Liver (tissue), 3 donors: ENCODE data around the gene RBM47.

Experiments used
- ATF3 ChIP-seq: IDR thresholded peaks from 2 replicates; pipeline ENCODE4 v1.6.1; 2016; ENCODE audit warnings: antibody characterized with exemption
- FOXA1 ChIP-seq: IDR thresholded peaks from 2 replicates; pipeline ENCODE4 v1.6.1; 2016; ENCODE audit warnings: antibody characterized with exemption
- JUND ChIP-seq, 2 donors: IDR thresholded peaks; 2 replicates each; pipeline ENCODE4 v1.6.1; 2016; ENCODE audit warnings: antibody characterized with exemption in 2 of 2
- RAD21 ChIP-seq, 2 donors: IDR thresholded peaks; 2 replicates each; pipeline ENCODE4 v1.6.1; 2016; ENCODE audit warnings: antibody characterized with exemption in 2 of 2, mild to moderate bottlenecking in 2 of 2
- REST ChIP-seq: IDR thresholded peaks from 2 replicates; pipeline ENCODE4 v1.6.1; 2016; ENCODE audit warnings: antibody characterized with exemption, mild to moderate bottlenecking
- RXRA ChIP-seq, 2 donors: IDR thresholded peaks; 2 replicates each; pipeline ENCODE4 v1.6.1; 2017 to 2018; ENCODE audit warnings: antibody characterized with exemption in 2 of 2, mild to moderate bottlenecking in 1 of 2
- TAF1 ChIP-seq: conservative IDR thresholded peaks from 2 replicates; pipeline ENCODE4 v1.6.1; 2016; ENCODE audit warnings: antibody characterized with exemption, mild to moderate bottlenecking
- YY1 ChIP-seq: IDR thresholded peaks from 2 replicates; pipeline ENCODE4 v1.6.1; 2016; ENCODE audit warnings: antibody characterized with exemption, mild to moderate bottlenecking
- TF ChIP-seq, protein P1 (sequence below): IDR thresholded peaks from 2 replicates; pipeline ENCODE4 v1.6.1; 2016; ENCODE audit warnings: antibody characterized with exemption
- TF ChIP-seq, protein P2 (sequence below): fragments of 150-350 bp; IDR thresholded peaks from 2 replicates; pipeline ENCODE4 v1.5.1; 2017; ENCODE audit warnings: improper control_type of control experiment, low read depth, low read length; ENCODE audit not compliant: missing input control
- donor health status: healthy.
- donor health status: healthy.

GRCh38 chr4:40446839-40447238 is 182.8 kb downstream of the RBM47 start:
- TF ChIP-seq TAF1 (no peak), ATF3 (no peak), RXRA (IDR thresholded peaks at IDR 0.05) (no peak), JUND (IDR thresholded peaks at IDR 0.05) (no peak), YY1 (no peak), REST (no peak), RAD21 (IDR thresholded peaks at IDR 0.05) (no peak), FOXA1 (no peak)
- TF ChIP-seq, protein P1, sequence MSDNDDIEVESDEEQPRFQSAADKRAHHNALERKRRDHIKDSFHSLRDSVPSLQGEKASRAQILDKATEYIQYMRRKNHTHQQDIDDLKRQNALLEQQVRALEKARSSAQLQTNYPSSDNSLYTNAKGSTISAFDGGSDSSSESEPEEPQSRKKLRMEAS = no peak
- TF ChIP-seq, protein P2, sequence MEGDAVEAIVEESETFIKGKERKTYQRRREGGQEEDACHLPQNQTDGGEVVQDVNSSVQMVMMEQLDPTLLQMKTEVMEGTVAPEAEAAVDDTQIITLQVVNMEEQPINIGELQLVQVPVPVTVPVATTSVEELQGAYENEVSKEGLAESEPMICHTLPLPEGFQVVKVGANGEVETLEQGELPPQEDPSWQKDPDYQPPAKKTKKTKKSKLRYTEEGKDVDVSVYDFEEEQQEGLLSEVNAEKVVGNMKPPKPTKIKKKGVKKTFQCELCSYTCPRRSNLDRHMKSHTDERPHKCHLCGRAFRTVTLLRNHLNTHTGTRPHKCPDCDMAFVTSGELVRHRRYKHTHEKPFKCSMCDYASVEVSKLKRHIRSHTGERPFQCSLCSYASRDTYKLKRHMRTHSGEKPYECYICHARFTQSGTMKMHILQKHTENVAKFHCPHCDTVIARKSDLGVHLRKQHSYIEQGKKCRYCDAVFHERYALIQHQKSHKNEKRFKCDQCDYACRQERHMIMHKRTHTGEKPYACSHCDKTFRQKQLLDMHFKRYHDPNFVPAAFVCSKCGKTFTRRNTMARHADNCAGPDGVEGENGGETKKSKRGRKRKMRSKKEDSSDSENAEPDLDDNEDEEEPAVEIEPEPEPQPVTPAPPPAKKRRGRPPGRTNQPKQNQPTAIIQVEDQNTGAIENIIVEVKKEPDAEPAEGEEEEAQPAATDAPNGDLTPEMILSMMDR = no peak
